Ovary (tissue), 3 donors: ENCODE results near the gene UBR3.

Experiments used
- EP300 ChIP-seq: sonication (generic); formaldehyde crosslinking; IDR thresholded peaks from one replicate; pipeline ENCODE4 v1.6.1; 2017; ENCODE audit warnings: antibody characterized with exemption
- POLR2A ChIP-seq: fragments of 450-650 bp; IDR thresholded peaks from one replicate; pipeline ENCODE4 v1.6.1; 2017; ENCODE audit warnings: antibody characterized with exemption, mild to moderate bottlenecking, moderate library complexity
- TF ChIP-seq, protein P1 (sequence below), 3 donors: fragments of 450-650 bp in 2 of 3; fragments of 200-600 bp in 1 of 3; IDR thresholded peaks; one replicate each; pipeline versions ENCODE4 v1.5.1 to v1.8.0; 2016 to 2022; ENCODE audit warnings: antibody characterized with exemption in 3 of 3, mild to moderate bottlenecking in 1 of 3
- donor health status: DM: no; HTN: no; CAD: no.

DNA sequence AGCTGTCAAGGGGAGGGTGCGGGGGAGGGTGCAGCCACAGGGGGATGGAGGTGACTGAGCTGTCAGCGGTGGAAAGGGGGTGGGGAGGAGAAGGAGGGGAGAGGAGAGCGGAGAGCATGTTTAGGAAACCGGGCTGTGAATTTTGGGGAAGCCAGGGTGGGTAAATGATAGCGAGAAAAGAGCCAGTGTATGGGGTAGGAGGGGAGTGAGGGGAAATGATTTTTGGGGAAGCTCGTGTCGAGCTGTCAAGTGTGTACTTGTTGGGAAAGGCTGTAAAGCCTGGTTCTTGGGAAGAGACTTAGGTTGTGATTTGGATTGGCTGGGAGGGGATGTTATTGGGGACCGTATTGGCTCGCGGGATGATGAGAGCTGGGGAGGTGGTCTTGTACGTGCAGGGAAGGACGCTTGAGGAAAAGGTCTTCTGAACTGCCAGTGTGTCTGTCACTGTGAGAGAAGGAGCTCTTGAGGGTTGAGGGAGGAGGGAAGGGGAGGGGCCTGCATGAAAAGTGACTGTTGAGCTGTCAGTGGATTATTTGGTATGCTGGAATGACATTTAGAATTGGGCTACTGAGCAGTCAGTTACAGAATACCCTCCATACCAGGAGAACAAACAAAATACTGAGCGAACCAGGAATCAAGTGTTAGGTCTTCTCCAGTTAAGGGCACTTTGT lies 1.0 kb downstream of the UBR3 start:
- TF ChIP-seq, protein P1, sequence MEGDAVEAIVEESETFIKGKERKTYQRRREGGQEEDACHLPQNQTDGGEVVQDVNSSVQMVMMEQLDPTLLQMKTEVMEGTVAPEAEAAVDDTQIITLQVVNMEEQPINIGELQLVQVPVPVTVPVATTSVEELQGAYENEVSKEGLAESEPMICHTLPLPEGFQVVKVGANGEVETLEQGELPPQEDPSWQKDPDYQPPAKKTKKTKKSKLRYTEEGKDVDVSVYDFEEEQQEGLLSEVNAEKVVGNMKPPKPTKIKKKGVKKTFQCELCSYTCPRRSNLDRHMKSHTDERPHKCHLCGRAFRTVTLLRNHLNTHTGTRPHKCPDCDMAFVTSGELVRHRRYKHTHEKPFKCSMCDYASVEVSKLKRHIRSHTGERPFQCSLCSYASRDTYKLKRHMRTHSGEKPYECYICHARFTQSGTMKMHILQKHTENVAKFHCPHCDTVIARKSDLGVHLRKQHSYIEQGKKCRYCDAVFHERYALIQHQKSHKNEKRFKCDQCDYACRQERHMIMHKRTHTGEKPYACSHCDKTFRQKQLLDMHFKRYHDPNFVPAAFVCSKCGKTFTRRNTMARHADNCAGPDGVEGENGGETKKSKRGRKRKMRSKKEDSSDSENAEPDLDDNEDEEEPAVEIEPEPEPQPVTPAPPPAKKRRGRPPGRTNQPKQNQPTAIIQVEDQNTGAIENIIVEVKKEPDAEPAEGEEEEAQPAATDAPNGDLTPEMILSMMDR (IDR thresholded peaks at IDR 0.05), result no peak
- TF ChIP-seq POLR2A (no peak), EP300 (no peak)
